ENCODE results near the gene NLGN4Y.

The NLGN4Y gene

DNA sequence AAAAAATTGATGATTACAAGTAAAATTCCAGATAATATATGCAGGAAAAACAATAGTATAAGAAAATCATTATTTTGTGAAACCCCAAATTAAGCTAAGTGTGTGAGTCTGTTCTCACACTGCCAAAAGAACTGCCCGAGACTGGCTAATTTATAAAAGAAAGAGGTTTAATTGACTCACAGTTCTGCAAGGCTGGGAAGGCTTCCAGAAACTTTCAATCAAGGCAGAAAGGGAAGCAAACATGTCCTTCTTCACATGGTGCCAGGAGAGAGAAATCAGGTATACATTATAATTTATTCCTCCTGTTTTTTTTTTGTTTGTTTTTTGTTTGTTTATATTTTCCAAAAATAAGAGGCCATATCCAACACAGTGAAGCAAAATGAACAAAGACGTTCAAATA is 276.8 kb downstream of the NLGN4Y start:
- Histone ChIP-seq H3K27me3 (replicated peaks; ENCODE audit: control insufficient read depth, insufficient read depth, low read length) (no peaks in the 10 kb centered on the region), H3K9me3 (ENCODE audit: control insufficient read depth, low read length) (no peaks in the 10 kb centered on the region), H3K4me3 (ENCODE audit: low read length) (no peak overlapping the region), H3K36me3 (ENCODE audit: control insufficient read depth, insufficient read depth, low read length, severe bottlenecking) (no peaks in the 10 kb centered on the region), H3K4me1 (ENCODE audit: control insufficient read depth, insufficient read depth, low read length) (no peaks in the 10 kb centered on the region), H3K9ac (ENCODE audit: low read length) (no peak overlapping the region)
- DNase-seq (ENCODE audit: low read depth) = no peak

DNA sequence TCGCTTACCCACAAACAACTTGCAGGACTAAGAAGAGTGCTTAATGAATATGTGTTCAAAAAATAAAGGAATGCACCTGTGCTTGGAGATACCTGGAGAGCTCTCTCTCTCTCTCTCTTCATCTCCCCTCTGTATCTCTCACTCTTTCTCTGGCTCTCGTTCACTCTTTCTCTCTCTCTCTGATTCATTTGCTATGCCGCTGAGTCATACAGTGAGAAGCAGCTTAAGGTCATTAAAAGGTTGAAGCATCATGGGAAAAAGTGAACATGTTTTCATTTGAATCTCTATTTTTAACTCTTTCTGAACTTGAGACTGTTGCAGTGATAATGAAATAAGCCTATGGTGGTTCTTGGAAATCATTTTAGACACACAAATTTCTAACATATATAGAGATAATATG is 277.8 kb downstream of the NLGN4Y start:
- Histone ChIP-seq H3K9ac (ENCODE audit: low read length) (no peak overlapping the region), H3K4me3 (ENCODE audit: low read length) (no peak overlapping the region)

GRCh38 chrY:14804041-14804440 is 279.7 kb downstream of the NLGN4Y start:
- Histone ChIP-seq H3K9ac (ENCODE audit: low read length) (no peak overlapping the region), H3K4me3 (ENCODE audit: low read length) (no peak overlapping the region), H3K36me3 (ENCODE audit: control insufficient read depth, insufficient read depth, low read length, severe bottlenecking) (no peaks in the 10 kb centered on the region), H3K9me3 (ENCODE audit: control insufficient read depth, low read length) (no peaks in the 10 kb centered on the region), H3K27me3 (replicated peaks; ENCODE audit: control insufficient read depth, insufficient read depth, low read length) (no peaks in the 10 kb centered on the region), H3K4me1 (ENCODE audit: control insufficient read depth, insufficient read depth, low read length) (no peaks in the 10 kb centered on the region)
- no peak for DNase-seq (ENCODE audit: low read depth)

More for the DNA sequence above, 277.8 kb downstream of the NLGN4Y start:
- H3K27me3 ChIP-seq (replicated peaks; ENCODE audit: control insufficient read depth, insufficient read depth, low read length) = no peaks in the 10 kb centered on the region
- no peaks in the 10 kb centered on the region for H3K9me3 ChIP-seq (ENCODE audit: control insufficient read depth, low read length)
- H3K4me1 ChIP-seq (ENCODE audit: control insufficient read depth, insufficient read depth, low read length) = no peaks in the 10 kb centered on the region
- no peaks in the 10 kb centered on the region for H3K36me3 ChIP-seq (ENCODE audit: control insufficient read depth, insufficient read depth, low read length, severe bottlenecking)
- no peak for DNase-seq (ENCODE audit: low read depth)

- H3K4me3 ChIP-seq (ENCODE audit: low read length) = no peak overlapping the region
- H3K9ac ChIP-seq (ENCODE audit: low read length) = no peak overlapping the region
- H3K4me1 ChIP-seq (ENCODE audit: control insufficient read depth, insufficient read depth, low read length) = no peaks in the 10 kb centered on the region
- H3K36me3 ChIP-seq (ENCODE audit: control insufficient read depth, insufficient read depth, low read length, severe bottlenecking) = no peaks in the 10 kb centered on the region
- DNase-seq (ENCODE audit: low read depth) = no peak
- H3K9me3 ChIP-seq (ENCODE audit: control insufficient read depth, low read length) = no peaks in the 10 kb centered on the region
- no peaks in the 10 kb centered on the region for H3K27me3 ChIP-seq (replicated peaks; ENCODE audit: control insufficient read depth, insufficient read depth, low read length)
Observed at GRCh38 chrY:14818452-14818851, 294.1 kb downstream of the NLGN4Y start.

DNA sequence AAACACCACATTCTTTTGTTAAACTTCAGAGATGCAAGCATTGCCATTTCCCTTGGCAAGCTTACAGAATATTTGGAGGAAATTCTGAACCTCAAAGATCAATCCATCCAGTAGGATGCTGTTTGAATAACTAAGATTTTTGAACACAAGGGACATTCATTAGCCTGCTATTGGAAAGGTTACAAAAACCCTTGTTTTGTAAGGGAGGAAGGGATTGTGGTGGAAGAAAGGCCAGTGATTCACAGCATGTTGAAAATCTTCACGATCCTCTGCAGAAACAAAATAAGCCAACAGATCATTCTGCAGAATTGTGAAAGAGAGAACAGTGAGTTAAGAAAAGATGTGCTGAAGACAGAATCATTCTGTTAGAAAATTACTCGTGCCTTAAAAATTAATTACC is 297.9 kb downstream of the NLGN4Y start:
- Histone ChIP-seq H3K27me3 (replicated peaks; ENCODE audit: control insufficient read depth, insufficient read depth, low read length) (no peaks in the 10 kb centered on the region), H3K4me1 (ENCODE audit: control insufficient read depth, insufficient read depth, low read length) (no peaks in the 10 kb centered on the region), H3K36me3 (ENCODE audit: control insufficient read depth, insufficient read depth, low read length, severe bottlenecking) (no peaks in the 10 kb centered on the region), H3K4me3 (ENCODE audit: low read length) (no peak overlapping the region), H3K9ac (ENCODE audit: low read length) (no peak overlapping the region), H3K9me3 (ENCODE audit: control insufficient read depth, low read length) (no peaks in the 10 kb centered on the region)
- DNase-seq (ENCODE audit: low read depth) = no peak

DNA sequence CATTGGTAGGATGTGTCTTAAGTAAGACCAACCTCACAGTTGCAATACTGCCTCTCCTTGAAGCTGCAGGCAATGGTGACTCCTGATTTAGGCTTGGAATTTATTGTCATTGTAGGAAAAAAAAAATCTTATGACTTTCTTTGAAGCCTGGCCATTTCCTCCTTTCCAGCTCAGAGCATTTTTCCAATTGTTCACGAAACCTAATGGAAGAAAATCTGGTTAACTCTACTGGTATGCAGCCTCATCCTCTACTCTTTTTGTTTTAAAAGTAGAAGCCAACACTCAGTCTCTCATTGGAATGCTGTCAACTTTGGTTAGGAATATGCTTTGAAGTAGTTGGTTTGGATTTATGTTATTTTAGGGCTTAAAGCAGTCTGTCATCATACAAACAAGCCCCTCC is 298.6 kb downstream of the NLGN4Y start:
- Histone ChIP-seq H3K27me3 (replicated peaks; ENCODE audit: control insufficient read depth, insufficient read depth, low read length) (no peaks in the 10 kb centered on the region), H3K4me1 (ENCODE audit: control insufficient read depth, insufficient read depth, low read length) (no peaks in the 10 kb centered on the region), H3K9ac (ENCODE audit: low read length) (no peak overlapping the region), H3K36me3 (ENCODE audit: control insufficient read depth, insufficient read depth, low read length, severe bottlenecking) (no peaks in the 10 kb centered on the region), H3K9me3 (ENCODE audit: control insufficient read depth, low read length) (no peaks in the 10 kb centered on the region), H3K4me3 (ENCODE audit: low read length) (no peak overlapping the region)
- no peak for DNase-seq (ENCODE audit: low read depth)

GRCh38 chrY:14824583-14824982 is 300.3 kb downstream of the NLGN4Y start:
- no peak for DNase-seq (ENCODE audit: low read depth)
- Histone ChIP-seq H3K4me3 (ENCODE audit: low read length) (no peak overlapping the region), H3K4me1 (ENCODE audit: control insufficient read depth, insufficient read depth, low read length) (no peaks in the 10 kb centered on the region), H3K9me3 (ENCODE audit: control insufficient read depth, low read length) (no peaks in the 10 kb centered on the region), H3K9ac (ENCODE audit: low read length) (no peak overlapping the region), H3K27me3 (replicated peaks; ENCODE audit: control insufficient read depth, insufficient read depth, low read length) (no peaks in the 10 kb centered on the region), H3K36me3 (ENCODE audit: control insufficient read depth, insufficient read depth, low read length, severe bottlenecking) (no peaks in the 10 kb centered on the region)

- H3K9ac ChIP-seq (ENCODE audit: low read length) = no peak overlapping the region
- no peaks in the 10 kb centered on the region for H3K36me3 ChIP-seq (ENCODE audit: control insufficient read depth, insufficient read depth, low read length, severe bottlenecking)
- no peaks in the 10 kb centered on the region for H3K4me1 ChIP-seq (ENCODE audit: control insufficient read depth, insufficient read depth, low read length)
- no peak overlapping the region for H3K4me3 ChIP-seq (ENCODE audit: low read length)
- H3K9me3 ChIP-seq (ENCODE audit: control insufficient read depth, low read length) = no peaks in the 10 kb centered on the region
- H3K27me3 ChIP-seq (replicated peaks; ENCODE audit: control insufficient read depth, insufficient read depth, low read length) = no peaks in the 10 kb centered on the region
- DNase-seq (ENCODE audit: low read depth) = no peak
Observed at GRCh38 chrY:14825728-14826127, 301.4 kb downstream of the NLGN4Y start.

- H3K9me3 ChIP-seq (ENCODE audit: control insufficient read depth, low read length) = no peaks in the 10 kb centered on the region
- H3K27me3 ChIP-seq (replicated peaks; ENCODE audit: control insufficient read depth, insufficient read depth, low read length) = no peaks in the 10 kb centered on the region
- DNase-seq (ENCODE audit: low read depth) = no peak
- H3K36me3 ChIP-seq (ENCODE audit: control insufficient read depth, insufficient read depth, low read length, severe bottlenecking) = no peaks in the 10 kb centered on the region
- H3K9ac ChIP-seq (ENCODE audit: low read length) = no peak overlapping the region
- no peak overlapping the region for H3K4me3 ChIP-seq (ENCODE audit: low read length)
- H3K4me1 ChIP-seq (ENCODE audit: control insufficient read depth, insufficient read depth, low read length) = no peaks in the 10 kb centered on the region
Observed at GRCh38 chrY:14828531-14828930, 304.2 kb downstream of the NLGN4Y start.

GRCh38 chrY:14829366-14829885 is 305.1 kb downstream of the NLGN4Y start:
- DNase-seq (ENCODE audit: low read depth) = no peak
- no peaks in the 10 kb centered on the region for H3K36me3 ChIP-seq (ENCODE audit: control insufficient read depth, insufficient read depth, low read length, severe bottlenecking)

GRCh38 chrY:14834103-14835060 is 310.1 kb downstream of the NLGN4Y start:
- no peak overlapping the region for H3K4me3 ChIP-seq (ENCODE audit: low read length)
- H3K9ac ChIP-seq (ENCODE audit: low read length) = no peak overlapping the region
- no peaks in the 10 kb centered on the region for H3K9me3 ChIP-seq (ENCODE audit: control insufficient read depth, low read length)
- H3K4me1 ChIP-seq (ENCODE audit: control insufficient read depth, insufficient read depth, low read length) = no peaks in the 10 kb centered on the region
- no peak for DNase-seq (ENCODE audit: low read depth)
- H3K27me3 ChIP-seq (replicated peaks; ENCODE audit: control insufficient read depth, insufficient read depth, low read length) = no peaks in the 10 kb centered on the region
- H3K36me3 ChIP-seq (ENCODE audit: control insufficient read depth, insufficient read depth, low read length, severe bottlenecking) = no peaks in the 10 kb centered on the region

More at GRCh38 chrY:14829366-14829885, 305.1 kb downstream of the NLGN4Y start:
- Histone ChIP-seq H3K9me3 (ENCODE audit: control insufficient read depth, low read length) (no peaks in the 10 kb centered on the region), H3K4me3 (ENCODE audit: low read length) (no peak overlapping the region), H3K27me3 (replicated peaks; ENCODE audit: control insufficient read depth, insufficient read depth, low read length) (no peaks in the 10 kb centered on the region), H3K4me1 (ENCODE audit: control insufficient read depth, insufficient read depth, low read length) (no peaks in the 10 kb centered on the region), H3K9ac (ENCODE audit: low read length) (no peak overlapping the region)

All from adipocyte (in vitro differentiated cells).